ENCODE measurements around the gene WWP2.
A peak's percentile ranks its signal among the peaks of the same experiment; 100 is the strongest.
"Not testable (repeated sequence)": the region's sequence is repeated elsewhere in the genome, so short reads cannot be mapped to it uniquely, and the experiment has no call there.

The WWP2 gene

GRCh38 chr16:69830534-69831211 lies 68.5 kb downstream of the WWP2 start:
- no peak for DNase-seq (ENCODE audit: low read depth in 2 of 2)

- peak; percentile 23 to 39 for DNase-seq (ENCODE audit: low read depth in 2 of 2)
Measured at GRCh38 chr16:69831212-69832123, 69.3 kb downstream of the WWP2 start.

- no peak for DNase-seq (ENCODE audit: low read depth in 2 of 2)
Measured at GRCh38 chr16:69833357-69834282, 71.5 kb downstream of the WWP2 start.

- no peak for DNase-seq (ENCODE audit: low read depth in 2 of 2)
Measured at GRCh38 chr16:69834807-69835466, 72.8 kb downstream of the WWP2 start.

GRCh38 chr16:69836257-69836656 lies 74.1 kb downstream of the WWP2 start:
- DNase-seq (ENCODE audit: low read depth in 2 of 2), result no peak

GRCh38 chr16:69837380-69837779 lies 75.2 kb downstream of the WWP2 start:
- DNase-seq (ENCODE audit: low read depth in 2 of 2), result no peak

- no peak for DNase-seq (ENCODE audit: low read depth in 2 of 2)
Measured at GRCh38 chr16:69838489-69838888, 76.4 kb downstream of the WWP2 start.

GRCh38 chr16:69839240-69839688 lies 77.1 kb downstream of the WWP2 start:
- DNase-seq (ENCODE audit: low read depth in 2 of 2), result no peak

- DNase-seq (ENCODE audit: low read depth in 2 of 2), result no peak
Measured at GRCh38 chr16:69839798-69840409, 77.8 kb downstream of the WWP2 start.

- no peak for DNase-seq (ENCODE audit: low read depth in 2 of 2)
Measured at GRCh38 chr16:69840975-69841374, 78.8 kb downstream of the WWP2 start.

GRCh38 chr16:69844441-69844840 lies 82.3 kb downstream of the WWP2 start:
- no peak for DNase-seq (ENCODE audit: low read depth in 2 of 2)

- no peak for DNase-seq (ENCODE audit: low read depth in 2 of 2)
Measured at GRCh38 chr16:69845181-69845580, 83.0 kb downstream of the WWP2 start.

GRCh38 chr16:69847643-69848042 lies 85.5 kb downstream of the WWP2 start:
- DNase-seq (ENCODE audit: low read depth in 2 of 2), result no peak

- peak; percentile 62 to 71 for DNase-seq (ENCODE audit: low read depth in 2 of 2)
Measured at GRCh38 chr16:69848637-69849545, 86.8 kb downstream of the WWP2 start.

GRCh38 chr16:69851491-69852240 lies 89.5 kb downstream of the WWP2 start:
- DNase-seq (ENCODE audit: low read depth in 2 of 2), result no peak

GRCh38 chr16:69852815-69853214 lies 90.7 kb downstream of the WWP2 start:
- no peak for DNase-seq (ENCODE audit: low read depth in 2 of 2)

- DNase-seq (ENCODE audit: low read depth in 2 of 2), result no peak
Measured at GRCh38 chr16:69853481-69853880, 91.3 kb downstream of the WWP2 start.

GRCh38 chr16:69854776-69855175 lies 92.6 kb downstream of the WWP2 start:
- not testable (repeated sequence) for DNase-seq (ENCODE audit: low read depth in 2 of 2)

- DNase-seq (ENCODE audit: low read depth in 2 of 2), result no peak
Measured at GRCh38 chr16:69855592-69855991, 93.5 kb downstream of the WWP2 start.
